GM18508 (cell line): ENCODE data around the gene GPC1.
"Not testable (repeated sequence)": the region's sequence is repeated elsewhere in the genome, so short reads cannot be mapped to it uniquely, and the experiment has no call there.

ENCODE experiments used
- ATAC-seq: cut with Tn5 transposase; IDR thresholded peaks from one replicate; pipeline ENCODE4 v1.9.1; 2021; ENCODE audit warnings: moderate number of reproducible peaks; ENCODE audit not compliant: insufficient read depth, unreplicated experiment

Gene GPC1

GRCh38 chr2:240482141-240482540 lies 46.7 kb downstream of the GPC1 start:
- ATAC-seq: no peak

- no peak for ATAC-seq
These were observed 56.0 kb downstream of the GPC1 start for GRCh38 chr2:240491483-240491882.

GRCh38 chr2:240494194-240494793 lies 58.8 kb downstream of the GPC1 start:
- no peak for ATAC-seq

GRCh38 chr2:240494942-240495341 lies 59.5 kb downstream of the GPC1 start:
- not testable (repeated sequence) for ATAC-seq

GRCh38 chr2:240497082-240497481 lies 61.6 kb downstream of the GPC1 start:
- not testable (repeated sequence) for ATAC-seq

GRCh38 chr2:240498171-240498957 lies 62.9 kb downstream of the GPC1 start:
- no peak for ATAC-seq

- no peak for ATAC-seq
These were observed 63.4 kb downstream of the GPC1 start for GRCh38 chr2:240498958-240499260.

- no peak for ATAC-seq
These were observed 64.1 kb downstream of the GPC1 start for GRCh38 chr2:240499309-240500301.

- no peak for ATAC-seq
These were observed 65.3 kb downstream of the GPC1 start for GRCh38 chr2:240500561-240501423.

GRCh38 chr2:240501531-240501991 lies 66.1 kb downstream of the GPC1 start:
- no peak for ATAC-seq

- ATAC-seq: no peak
These were observed 66.6 kb downstream of the GPC1 start for GRCh38 chr2:240502059-240502429.

GRCh38 chr2:240502430-240503121 lies 67.1 kb downstream of the GPC1 start:
- no peak for ATAC-seq

- ATAC-seq: no peak
These were observed 67.9 kb downstream of the GPC1 start for GRCh38 chr2:240503375-240503774.

GRCh38 chr2:240503848-240504247 lies 68.4 kb downstream of the GPC1 start:
- ATAC-seq: no peak

GRCh38 chr2:240505910-240506309 lies 70.4 kb downstream of the GPC1 start:
- no peak for ATAC-seq

GRCh38 chr2:240506406-240507059 lies 71.1 kb downstream of the GPC1 start:
- no peak for ATAC-seq

- no peak for ATAC-seq
These were observed 71.8 kb downstream of the GPC1 start for GRCh38 chr2:240507060-240507777.

GRCh38 chr2:240507778-240508251 lies 72.4 kb downstream of the GPC1 start:
- ATAC-seq: no peak
